Measurements from ENCODE around the gene AMT.

DNA sequence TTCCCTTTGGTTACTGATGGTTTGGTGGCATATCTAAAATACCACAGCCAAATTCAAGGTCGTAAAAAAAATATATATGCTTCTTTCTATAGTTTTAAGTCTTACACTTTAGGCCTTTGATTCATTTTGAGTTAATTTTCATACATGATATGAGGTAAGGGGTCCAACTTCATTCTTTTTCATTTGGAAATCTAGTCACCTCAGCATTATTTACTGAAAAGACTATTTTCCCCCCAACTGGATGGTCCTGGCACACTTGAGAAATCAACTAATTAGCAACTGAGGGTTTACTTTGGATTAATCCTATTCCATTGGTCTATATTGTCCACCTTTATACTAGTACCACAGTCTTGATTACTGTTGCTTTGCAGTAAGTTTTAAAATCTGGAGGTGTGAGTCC lies 36.7 kb downstream of the AMT start:
- TF ChIP-seq EZH2 (IDR thresholded peaks at IDR 0.05; ENCODE audit: low read length) = no peak
- TF ChIP-seq, protein P1, sequence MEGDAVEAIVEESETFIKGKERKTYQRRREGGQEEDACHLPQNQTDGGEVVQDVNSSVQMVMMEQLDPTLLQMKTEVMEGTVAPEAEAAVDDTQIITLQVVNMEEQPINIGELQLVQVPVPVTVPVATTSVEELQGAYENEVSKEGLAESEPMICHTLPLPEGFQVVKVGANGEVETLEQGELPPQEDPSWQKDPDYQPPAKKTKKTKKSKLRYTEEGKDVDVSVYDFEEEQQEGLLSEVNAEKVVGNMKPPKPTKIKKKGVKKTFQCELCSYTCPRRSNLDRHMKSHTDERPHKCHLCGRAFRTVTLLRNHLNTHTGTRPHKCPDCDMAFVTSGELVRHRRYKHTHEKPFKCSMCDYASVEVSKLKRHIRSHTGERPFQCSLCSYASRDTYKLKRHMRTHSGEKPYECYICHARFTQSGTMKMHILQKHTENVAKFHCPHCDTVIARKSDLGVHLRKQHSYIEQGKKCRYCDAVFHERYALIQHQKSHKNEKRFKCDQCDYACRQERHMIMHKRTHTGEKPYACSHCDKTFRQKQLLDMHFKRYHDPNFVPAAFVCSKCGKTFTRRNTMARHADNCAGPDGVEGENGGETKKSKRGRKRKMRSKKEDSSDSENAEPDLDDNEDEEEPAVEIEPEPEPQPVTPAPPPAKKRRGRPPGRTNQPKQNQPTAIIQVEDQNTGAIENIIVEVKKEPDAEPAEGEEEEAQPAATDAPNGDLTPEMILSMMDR (optimal IDR thresholded peaks at IDR 0.05 in 1 of 3, IDR thresholded peaks at IDR 0.05 in 1 of 3, conservative IDR thresholded peaks at IDR 0.05 in 1 of 3; ENCODE audit: extremely low read depth in 1 of 3, insufficient read depth in 2 of 3, low read length in 3 of 3) = no peak

Measured in keratinocyte (primary cell).